HL-60/S4 treated with phorbol 12-myristate 13-acetate at 8.2 ng/mL for 4 days and 3 days (cell line): ENCODE data around the gene ZRSR2.
"Not testable (repeated sequence)": the region's sequence is repeated elsewhere in the genome, so short reads cannot be mapped to it uniquely, and the experiment has no call there.

Experiments
- in situ Hi-C: fragments of 300-500 bp; cut with MboI; formaldehyde crosslinking; loops from 2 replicates; pipeline ENCODE4 v1.15.0; 2022; ENCODE audit warnings: low sequenced_read_pairs

The ZRSR2 gene

DNA sequence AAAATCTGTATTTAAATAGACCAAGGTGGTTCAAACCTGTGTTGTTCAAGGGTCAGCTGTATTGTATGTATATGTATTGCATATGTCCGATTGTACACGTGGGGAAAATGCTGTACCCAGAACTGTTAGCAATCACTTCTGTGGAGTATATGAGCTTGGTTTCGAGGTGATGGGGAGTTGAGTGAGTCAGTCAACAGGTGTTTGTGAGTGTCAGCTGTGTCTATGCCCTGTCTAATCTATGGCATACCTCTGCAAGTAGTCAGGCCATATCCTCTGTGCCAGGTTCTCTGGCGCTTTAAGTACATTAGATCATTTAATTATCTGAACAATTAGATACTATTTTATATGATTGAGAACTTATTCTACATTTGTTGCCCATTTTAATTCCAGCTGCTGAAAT is 7.4 kb downstream of the ZRSR2 start:
- in situ Hi-C loops, result no loop called here

DNA sequence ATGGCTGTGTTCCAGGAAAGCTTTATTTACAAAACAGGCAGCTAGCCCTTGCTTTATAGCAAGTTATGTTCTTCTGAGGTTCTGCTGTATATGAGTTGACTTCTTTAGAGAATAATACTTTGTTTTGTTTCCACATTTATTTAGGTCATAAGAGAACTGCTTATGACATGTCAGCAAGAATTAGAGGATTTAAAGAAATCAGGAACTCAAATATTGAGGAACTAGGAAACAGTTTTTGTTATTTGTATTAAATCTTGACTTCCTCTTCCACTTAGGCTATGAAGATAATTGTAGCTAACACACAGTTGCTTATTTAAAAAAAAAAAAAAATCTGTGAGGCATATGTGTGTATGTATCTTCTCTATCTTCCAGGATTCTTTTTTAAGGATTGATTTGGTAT is 14.3 kb downstream of the ZRSR2 start:
- in situ Hi-C loops, result no loop called here

DNA sequence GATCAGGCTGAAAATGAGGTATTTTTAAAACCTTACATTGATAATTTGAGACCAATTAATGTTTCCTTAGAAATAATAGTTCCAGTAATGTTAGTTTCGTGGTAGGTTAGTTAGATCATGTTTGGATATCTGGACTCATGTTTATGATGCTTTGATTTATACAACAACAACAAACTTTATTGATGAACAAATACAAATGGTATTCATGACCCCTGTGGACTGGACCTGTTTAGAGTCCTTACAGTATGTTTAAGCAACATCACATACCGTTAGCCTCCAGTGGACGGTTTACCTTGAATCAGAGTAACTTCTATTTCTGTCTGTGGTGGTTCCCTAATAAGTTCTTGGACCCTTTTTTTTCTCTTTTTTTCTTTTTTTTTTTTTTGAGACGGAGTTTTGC is 18.0 kb downstream of the ZRSR2 start:
- in situ Hi-C loops, result no loop called here

DNA sequence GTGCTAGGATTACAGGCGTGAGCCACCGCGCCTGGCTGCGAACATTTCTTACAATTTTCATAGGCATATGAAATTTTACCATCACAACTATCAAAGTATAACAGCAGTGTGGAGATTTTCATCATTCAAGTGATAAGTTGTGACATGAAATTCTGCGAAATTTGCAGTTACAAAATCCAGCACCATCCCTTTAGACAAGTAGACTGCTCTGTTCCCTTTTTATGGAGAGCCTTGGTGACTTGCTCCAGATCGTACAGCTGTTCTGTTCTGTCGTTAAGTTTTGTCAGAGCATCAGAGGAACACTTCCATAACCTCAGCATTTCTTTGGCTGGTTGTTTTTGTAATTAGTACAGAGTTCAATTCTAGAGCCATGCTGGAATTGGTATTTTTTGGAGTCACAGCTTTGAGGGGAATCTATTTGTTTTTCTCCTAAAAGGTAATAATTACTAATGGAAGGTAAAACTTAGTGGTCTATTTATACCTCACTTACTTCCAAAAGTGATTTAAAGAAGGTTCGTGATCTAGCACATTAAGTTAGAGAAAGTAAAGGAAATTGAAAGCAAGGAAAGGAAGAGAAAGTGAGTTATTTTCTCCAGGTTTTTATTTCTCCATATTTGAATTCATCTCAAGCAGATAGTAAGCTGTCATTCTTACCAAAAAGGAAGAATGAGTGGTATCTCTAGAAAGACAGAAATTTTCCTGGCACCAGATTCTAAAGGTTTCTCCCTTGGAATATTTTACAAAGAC is 22.1 kb downstream of the ZRSR2 start:
- in situ Hi-C loops, result no loop called here

DNA sequence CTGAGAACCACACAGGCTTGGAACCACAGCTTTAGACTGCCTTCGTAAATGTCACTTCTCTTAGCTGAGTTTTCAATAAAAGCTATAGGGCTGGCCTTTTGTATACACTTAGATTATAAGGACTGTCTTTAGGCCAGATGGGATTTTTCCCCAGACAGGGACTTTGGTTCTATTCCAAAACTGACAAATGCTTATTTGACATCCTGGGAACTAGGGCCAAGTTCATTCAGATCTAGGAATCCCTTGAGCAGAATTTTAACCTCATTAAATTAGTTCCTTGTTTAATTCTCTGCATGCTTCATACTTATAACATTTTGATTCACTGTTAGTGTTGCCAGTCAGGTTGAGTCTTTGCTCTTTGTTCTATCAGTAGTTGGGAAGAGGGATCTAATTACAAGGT is 23.1 kb downstream of the ZRSR2 start:
- in situ Hi-C loops, result no loop called here

DNA sequence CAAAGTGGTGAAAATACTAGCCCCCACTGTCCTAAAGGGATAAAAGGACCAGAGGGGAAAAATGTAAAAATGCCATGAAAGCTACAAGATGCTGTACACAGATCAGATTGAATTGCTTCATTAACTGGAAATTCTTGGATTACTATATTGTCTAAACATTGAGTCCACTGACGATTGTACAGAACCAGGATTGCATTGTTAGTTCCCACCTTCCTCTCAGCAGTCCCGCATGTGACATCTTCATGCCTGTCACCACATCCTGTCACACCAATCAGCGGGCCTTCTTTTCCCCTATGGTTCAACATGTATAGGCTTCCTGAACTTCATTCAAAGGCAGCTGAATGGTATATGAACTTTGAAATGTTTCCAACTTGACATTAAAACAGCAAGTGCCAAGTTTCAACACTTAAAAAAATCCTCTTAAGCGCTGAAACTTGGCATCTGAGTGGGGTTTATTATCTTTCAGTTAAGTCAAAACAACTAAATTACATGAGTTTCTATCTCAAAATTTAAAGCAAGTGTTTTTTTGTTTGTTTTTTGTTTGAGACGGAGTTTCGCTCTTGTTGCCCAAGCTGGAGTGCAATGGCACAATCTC is 24.6 kb downstream of the ZRSR2 start:
- in situ Hi-C loops, result no loop called here

DNA sequence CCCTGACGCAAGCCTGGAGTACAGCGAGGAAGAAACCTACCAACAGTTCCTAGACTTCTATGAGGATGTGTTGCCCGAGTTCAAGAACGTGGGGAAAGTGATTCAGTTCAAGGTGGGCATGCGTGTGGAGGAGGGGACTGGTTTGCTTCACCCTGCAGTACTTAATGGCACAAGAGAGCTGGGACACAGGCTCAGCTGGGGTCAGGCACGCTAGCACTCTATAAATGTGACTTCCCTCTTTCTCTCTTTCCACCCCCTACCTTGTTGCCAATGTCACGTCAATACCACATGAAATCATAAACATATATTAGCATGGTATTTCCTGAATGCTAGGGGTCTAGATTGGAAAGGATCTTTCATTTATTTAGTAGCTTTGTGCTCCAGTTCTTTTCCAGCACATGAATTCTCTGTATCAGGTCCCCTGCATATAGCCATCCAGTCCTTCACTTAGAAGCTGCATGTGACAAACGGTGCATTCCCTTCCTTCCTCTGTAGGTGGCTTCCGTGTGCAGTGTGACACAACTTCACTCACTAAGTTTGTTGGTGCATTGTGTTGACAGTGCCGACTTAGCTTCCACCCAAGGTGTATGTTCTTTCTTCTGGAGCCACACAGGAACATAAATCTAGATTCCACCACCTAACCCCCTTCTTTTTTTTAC is 25.6 kb downstream of the ZRSR2 start:
- in situ Hi-C loops, result no loop called here

DNA sequence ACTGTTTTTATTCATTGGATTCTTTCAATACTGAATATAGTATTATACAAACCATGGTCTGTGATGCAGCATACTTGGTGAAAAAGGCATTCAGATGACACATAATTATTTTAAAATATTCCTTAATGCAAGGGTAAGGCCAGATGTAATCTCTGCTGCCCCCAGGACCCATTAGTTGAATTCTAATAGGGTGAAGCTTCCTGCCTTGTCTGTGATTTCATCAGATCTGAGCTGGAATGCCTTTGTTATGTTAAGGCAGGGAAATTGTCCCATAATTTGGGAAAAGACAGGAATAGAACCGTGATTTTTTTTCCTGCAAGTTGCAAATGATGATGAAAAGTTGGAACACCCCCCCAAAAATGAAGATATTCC is 26.1 kb downstream of the ZRSR2 start:
- in situ Hi-C loops, result no loop called here

DNA sequence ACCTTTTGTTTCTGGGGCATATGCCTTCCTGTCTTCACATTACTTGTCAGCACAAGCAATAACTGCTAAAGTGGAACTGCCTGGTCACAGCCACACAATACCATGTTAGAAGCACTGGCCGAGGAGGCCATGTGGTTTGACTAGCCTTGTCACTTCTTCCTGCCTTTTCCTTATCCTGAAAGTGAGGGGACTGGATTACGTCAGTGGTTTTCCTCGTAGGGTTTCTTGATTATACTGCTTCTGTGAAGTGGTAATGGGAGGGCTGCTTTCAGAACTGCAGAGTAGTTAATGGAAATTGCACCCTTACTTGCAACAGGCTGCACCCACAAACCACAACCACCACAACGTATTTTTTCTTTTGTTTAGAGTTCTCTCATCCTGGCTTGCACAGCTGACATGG is 26.6 kb downstream of the ZRSR2 start:
- in situ Hi-C loops, result no loop called here

DNA sequence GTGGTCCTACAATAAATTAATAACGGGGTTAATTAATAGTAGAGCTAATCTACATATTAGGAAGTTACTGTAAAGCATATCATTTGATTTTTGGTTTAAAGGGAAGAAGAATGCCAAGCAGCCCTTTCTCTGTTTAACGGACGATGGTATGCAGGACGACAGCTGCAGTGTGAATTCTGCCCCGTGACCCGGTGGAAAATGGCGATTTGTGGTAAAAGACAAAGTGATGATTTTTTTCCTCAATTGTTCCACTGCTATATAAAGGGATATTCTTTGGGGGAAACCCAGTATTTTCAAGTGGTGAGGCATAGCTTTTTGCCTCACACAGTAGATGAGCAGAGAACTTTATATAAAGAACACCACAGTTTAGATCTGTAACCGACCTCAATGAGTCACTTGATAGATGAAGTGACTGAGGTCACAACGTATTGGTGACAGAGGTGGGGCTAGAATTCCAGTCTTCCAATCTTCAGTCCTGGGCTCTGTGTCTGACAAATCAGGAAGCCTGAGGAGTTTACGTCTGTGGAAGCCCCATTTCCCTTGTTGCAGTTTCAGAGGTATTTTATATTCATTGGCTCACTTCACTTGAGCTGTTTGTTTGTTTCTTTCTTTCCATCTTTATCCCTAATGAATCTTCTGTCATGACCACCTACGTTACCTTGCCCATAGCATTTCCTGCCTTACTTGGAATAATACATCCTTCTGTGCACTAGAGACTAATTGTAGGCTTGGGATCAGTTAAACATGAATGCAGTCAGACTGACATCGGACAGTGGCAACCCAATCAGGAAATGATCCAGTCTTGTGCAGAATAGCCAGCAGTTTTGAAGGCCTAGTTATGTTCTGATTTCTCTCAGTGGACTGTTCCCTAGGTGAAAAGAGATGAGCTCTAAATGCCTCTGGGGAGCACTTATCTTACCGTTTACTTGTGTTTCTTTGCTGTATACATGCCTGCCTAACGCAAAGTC is 30.1 kb downstream of the ZRSR2 start:
- in situ Hi-C loops, result no loop called here

DNA sequence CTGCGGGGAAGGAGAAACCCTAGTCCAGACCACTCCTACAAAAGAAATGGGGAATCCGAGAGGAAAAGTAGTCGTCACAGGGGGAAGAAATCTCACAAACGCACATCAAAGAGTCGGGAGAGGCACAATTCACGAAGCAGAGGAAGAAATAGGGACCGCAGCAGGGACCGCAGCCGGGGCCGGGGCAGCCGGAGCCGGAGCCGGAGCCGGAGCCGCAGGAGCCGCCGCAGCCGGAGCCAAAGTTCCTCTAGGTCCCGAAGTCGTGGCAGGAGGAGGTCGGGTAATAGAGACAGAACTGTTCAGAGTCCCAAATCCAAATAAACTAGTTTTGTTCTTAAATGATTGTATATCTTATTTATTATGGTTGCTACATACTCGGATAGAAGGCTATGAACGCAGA is 32.6 kb downstream of the ZRSR2 start:
- in situ Hi-C loops, result no loop called here

DNA sequence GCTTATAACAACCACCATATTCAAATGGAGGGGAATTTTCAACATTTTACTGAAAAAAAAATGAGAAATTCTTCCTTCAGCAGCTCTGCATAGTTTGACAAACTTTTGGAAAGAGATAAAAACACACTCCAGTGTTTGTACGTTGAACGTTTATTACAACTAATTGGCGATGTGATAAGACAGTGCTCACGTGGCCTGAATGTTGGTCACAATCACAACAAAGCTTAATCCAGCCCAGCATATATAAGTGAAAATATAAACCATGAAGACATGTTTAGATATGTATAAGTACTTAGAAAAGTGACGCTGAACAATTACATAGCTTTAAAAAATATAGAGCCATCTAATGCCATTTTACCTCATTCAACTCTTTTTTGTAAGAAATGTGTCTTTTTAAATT is 35.7 kb downstream of the ZRSR2 start:
- in situ Hi-C loops, result no loop called here

DNA sequence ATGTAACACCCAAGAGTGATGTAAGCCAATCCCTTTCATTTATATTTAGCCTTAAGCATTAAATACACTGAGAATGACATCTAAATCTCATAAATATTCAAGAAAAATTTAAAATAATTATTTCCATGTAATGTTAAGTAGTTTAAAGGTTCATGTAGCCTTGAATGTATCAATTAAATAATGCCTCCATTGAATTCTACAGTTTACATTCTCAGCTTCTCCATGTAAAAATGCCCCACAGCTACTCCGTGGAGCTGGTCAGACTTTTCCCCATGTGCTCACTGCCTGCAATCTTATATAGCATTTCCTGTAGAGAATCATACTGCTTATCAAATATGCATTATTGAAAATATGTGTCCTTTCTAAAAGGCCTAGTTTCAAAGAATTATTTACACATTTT is 38.9 kb downstream of the ZRSR2 start:
- in situ Hi-C loops, result no loop called here

DNA sequence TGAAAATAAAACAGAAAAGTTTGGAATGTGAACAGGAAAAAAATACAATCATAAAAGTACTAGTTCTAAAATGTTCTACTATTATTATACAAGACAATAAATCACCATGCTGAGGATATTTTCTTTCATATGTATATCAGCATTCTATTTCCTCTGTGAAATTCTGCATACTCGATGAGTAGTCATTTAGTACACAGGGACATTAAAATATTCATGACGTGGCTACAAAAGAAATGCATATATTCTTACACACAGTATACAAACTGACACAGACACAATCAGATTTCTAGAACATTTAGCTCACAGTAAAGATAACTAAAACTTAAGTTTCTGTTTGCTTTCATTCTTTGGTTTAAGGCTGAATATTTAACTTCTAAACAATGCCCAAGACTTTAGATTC is 41.1 kb downstream of the ZRSR2 start:
- in situ Hi-C loops, result not testable (repeated sequence)

DNA sequence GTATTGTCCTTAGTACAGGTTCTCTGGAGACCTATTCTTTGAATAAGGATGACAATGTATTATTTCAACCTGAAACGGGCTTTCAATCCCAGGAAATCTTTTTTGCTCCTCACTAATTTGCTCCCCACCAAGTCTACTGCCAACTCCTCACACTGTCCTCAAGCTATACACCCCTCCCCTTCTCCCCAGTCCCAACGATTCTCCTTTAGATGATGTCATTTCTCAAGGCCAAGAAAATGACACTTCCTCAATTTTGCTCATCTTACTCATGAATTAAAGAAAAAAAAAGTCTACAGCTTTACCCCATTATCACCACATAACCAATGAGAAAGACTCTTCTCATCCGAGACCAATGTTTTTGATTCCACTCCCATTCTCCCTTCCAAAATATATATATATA is 43.8 kb downstream of the ZRSR2 start:
- in situ Hi-C loops, result no loop called here

DNA sequence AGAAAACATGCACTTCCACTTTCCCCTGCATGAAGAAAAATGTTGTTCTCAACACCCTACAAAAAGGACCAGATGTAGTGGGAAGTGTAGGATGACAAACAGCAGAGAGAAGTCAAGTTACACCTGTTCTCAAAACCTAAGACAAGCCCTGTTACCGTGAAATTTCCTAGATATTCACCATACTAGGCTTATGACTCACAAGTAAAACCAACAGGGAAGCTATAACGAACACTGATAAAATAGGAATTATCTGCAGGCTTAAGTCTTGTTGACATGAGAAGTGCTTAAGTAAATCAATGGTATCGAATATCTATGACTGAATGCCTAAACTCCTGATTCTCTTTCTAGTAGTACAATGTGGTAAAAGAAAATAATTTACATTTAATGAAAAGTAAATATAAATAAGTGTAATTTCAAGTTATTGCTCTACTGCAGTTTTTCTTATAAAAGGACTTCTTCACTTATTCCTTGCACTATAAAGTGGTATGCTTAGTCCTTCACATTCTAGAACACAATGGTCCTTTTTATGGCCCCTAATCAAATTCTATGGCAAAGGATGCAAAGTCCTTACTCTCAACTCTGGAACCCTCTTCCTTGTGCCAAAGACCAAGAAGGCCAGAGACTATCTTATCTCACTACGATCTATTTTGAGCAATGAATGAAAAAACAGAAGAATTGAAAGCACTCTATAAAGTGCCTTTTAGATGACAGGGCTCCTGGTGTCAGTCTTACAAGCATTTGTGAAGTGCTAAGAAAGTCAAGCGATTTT is 44.7 kb downstream of the ZRSR2 start:
- in situ Hi-C loops, result no loop called here

DNA sequence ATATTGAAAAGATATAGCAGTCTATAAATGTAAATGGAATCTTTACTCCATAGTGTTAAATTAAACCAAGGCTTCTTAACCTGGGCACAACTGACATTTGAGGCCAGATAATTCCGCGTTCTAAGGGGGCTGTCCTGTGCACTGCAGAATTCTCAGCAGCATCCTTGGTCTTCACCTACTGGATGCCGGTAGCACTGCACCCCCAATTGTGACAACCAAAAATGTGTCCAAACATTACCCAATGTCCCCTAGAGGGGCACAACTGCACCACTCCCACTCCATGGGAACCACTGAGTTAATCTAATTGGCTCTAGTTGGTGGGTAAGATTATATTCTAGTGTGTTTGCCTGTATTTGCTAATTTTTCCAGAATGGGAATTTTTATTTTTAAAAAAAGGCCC is 47.7 kb downstream of the ZRSR2 start:
- in situ Hi-C loops, result no loop called here

DNA sequence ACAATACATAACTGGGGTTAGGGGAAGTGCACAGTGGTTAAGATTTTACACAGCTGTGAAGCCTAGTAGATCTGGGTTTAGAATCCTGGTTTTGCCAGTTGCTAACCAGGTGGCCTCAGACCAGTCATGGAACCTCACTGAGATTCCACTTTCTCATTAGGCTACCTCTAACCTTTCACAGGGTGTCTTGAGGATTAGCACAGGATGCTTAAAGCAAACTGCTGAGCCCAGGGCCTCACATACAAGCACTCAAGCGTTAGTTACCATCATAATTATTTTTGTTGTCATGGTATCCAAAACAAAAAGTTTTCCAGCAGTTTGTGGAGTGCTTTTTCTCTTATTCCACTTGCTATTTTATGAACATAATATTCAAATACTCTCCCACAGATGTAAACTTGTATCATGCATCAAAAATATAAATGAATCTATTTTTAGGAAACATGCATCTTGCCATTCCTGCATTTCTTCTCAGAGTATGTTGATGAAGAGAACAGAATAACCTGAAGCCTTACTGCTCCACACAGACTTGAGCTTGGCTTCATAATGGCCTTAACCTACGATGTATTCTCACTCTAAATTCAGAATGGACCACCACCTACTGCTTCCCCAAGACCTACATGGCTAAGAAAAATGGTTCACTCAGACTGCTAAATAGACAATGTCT is 51.7 kb downstream of the ZRSR2 start:
- in situ Hi-C loops, result no loop called here

DNA sequence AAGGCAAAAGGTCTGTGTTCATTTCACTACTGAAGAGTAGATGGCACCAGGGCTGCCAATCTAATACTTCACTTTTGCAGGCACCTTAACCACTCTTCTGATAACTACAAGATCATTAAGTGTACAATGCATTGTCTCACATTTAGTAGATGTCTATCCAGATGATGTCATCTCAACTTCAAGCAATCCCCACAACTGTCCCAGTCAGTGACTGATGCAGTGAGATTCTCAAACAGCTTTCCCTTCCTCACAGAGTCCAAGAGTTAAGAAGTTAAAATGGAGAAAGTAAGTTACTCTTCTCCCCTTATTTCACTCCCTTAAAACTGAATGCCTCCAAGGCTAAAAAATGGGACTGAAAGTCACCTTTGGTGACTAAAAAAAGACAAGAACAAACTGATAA is 53.7 kb downstream of the ZRSR2 start:
- in situ Hi-C loops, result no loop called here

DNA sequence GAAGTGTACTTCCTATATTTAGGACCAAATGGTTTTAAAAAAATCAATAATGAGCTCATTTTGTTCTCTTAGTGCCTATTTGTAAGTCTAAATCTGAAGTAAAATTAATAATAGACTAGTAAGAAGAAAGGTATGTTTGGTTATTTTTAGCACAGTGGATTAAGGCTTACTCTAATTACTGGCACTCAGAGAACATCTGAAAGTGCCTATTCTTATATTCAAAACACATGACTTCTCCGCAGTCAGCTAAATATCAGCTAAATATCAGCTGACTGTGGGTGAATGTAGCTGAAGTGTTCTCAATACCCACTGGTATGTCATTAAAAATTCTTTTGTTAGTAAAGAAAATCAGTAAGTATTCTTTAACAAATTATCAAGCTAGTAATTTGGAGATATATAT is 58.3 kb downstream of the ZRSR2 start:
- in situ Hi-C loops, result no loop called here
